GM23248 (cell line): ENCODE results near the gene CPA2. TPM values are rescaled to one million over a fixed set of nuclear protein-coding genes. Genes with fewer than 3 reads are reported as not detected.

Experiments used
- DNase-seq: peaks from one replicate; pipeline ENCODE4 v3.0.0-alpha.2; 2015
- H2AFZ ChIP-seq: fragments of 200-600 bp; sonication (generic); 2 replicates; pipeline ENCODE4 v1.6.1; 2016; ENCODE audit warnings: antibody characterized with exemption
- H3F3A ChIP-seq: fragments of 200-600 bp; sonication (generic); 2 replicates; pipeline ENCODE4 v1.6.1; 2016; ENCODE audit warnings: mild to moderate bottlenecking, antibody characterized with exemption, mixed run types; ENCODE audit not compliant: insufficient read depth
- H3K27ac ChIP-seq: fragments of 200-600 bp; sonication (generic); 2 replicates; pipeline ENCODE4 v1.5.1; 2016; ENCODE audit warnings: mild to moderate bottlenecking
- H3K27me3 ChIP-seq: fragments of 200-600 bp; sonication (generic); replicated peaks from 2 replicates; pipeline ENCODE4 v1.6.1; 2016; ENCODE audit warnings: mild to moderate bottlenecking; ENCODE audit not compliant: insufficient read depth
- H3K36me3 ChIP-seq: fragments of 200-600 bp; sonication (generic); 2 replicates; pipeline ENCODE4 v1.6.1; 2016; ENCODE audit warnings: low read depth, mild to moderate bottlenecking
- H3K4me1 ChIP-seq: fragments of 200-600 bp; sonication (generic); 2 replicates; pipeline ENCODE4 v1.6.1; 2016; ENCODE audit warnings: mild to moderate bottlenecking; ENCODE audit not compliant: insufficient read depth
- H3K4me2 ChIP-seq: fragments of 200-600 bp; sonication (generic); one replicate; pipeline ENCODE4 v1.6.1; 2016; ENCODE audit warnings: mild to moderate bottlenecking; ENCODE audit not compliant: unreplicated experiment
- H3K4me3 ChIP-seq: fragments of 200-600 bp; sonication (generic); 2 replicates; pipeline ENCODE4 v1.5.1; 2016; ENCODE audit warnings: mild to moderate bottlenecking
- H3K79me2 ChIP-seq: fragments of 200-600 bp; sonication (generic); 2 replicates; pipeline ENCODE4 v1.6.1; 2016; ENCODE audit warnings: mild to moderate bottlenecking; ENCODE audit not compliant: insufficient read depth
- H3K9ac ChIP-seq: fragments of 200-600 bp; sonication (generic); 2 replicates; pipeline ENCODE4 v1.6.1; 2016; ENCODE audit warnings: mild to moderate bottlenecking
- H3K9me2 ChIP-seq: fragments of 200-600 bp; sonication (generic); 2 replicates; pipeline ENCODE4 v1.6.1; 2016; ENCODE audit warnings: mixed run types, mild to moderate bottlenecking, moderate library complexity; ENCODE audit not compliant: insufficient read depth
- H3K9me3 ChIP-seq: fragments of 200-600 bp; sonication (generic); one replicate; pipeline ENCODE4 v1.6.1; 2017; ENCODE audit warnings: low read depth
- H4K20me1 ChIP-seq: fragments of 200-600 bp; sonication (generic); 2 replicates; pipeline ENCODE4 v1.6.0; 2016; ENCODE audit not compliant: insufficient read depth
- EZH2 ChIP-seq: fragments of 200-600 bp; sonication (generic); IDR thresholded peaks from 2 replicates; pipeline ENCODE4 v1.6.1; 2018; ENCODE audit warnings: antibody characterized with exemption, mild to moderate bottlenecking; ENCODE audit not compliant: insufficient read depth, poor library complexity, severe bottlenecking
- EZH2phosphoT487 ChIP-seq: fragments of 200-600 bp; sonication (generic); IDR thresholded peaks from 2 replicates; pipeline ENCODE4 v1.6.1; 2018; ENCODE audit warnings: antibody characterized with exemption, moderate library complexity, mild to moderate bottlenecking, low read depth; ENCODE audit not compliant: insufficient read depth
- WGBS, 2 experiments: methylation state at CpG; one replicate each; pipeline ENCODE4 v1.1.6; 2015 to 2017; ENCODE audit warnings: low lambda C conversion rate in 2 of 2, low coverage in 1 of 2; ENCODE audit errors: missing lambda C conversion rate in 2 of 2; 5-methylcytosine and 5-hydroxymethylcytosine counted together
- in situ Hi-C: fragments of 300-500 bp; cut with MboI; formaldehyde crosslinking; loops from 2 replicates; pipeline ENCODE4 v1.15.0; 2020
- polyA plus RNA-seq: library from polyadenylated mRNA; unstranded; fragments of >200 nt; fragmentation: Nextera tagmentation; extraction: Ambion mirVana; gene quantifications from 2 replicates; pipeline ENCODE4 v1.2.1, GENCODE V29; 2016
- total RNA-seq: library from RNA; depleted of rRNA; stranded (reverse); fragments of >200 nt; shearing (Covaris generic); gene quantifications from 2 replicates; pipeline ENCODE4 v1.2.3, GENCODE V29; 2014; rRNA removed

CPA2 gene
- total RNA-seq (not detected in 2 replicates), polyA plus RNA-seq (not detected in 2 replicates)

- Histone ChIP-seq H3K27ac (no peak within 1 kb of the TSS), H2AFZ (no peak within 1 kb of the TSS; the same call in 1 of the 2 replicates), H3K9ac (no peak within 1 kb of the TSS), H4K20me1 (no peaks in the 10 kb centered on the region), H3K79me2 (no peaks in the 10 kb centered on the region), H3K9me3 (no peaks in the 10 kb centered on the region), H3K4me2 (no peak within 1 kb of the TSS), H3K36me3 (no peaks in the 10 kb centered on the region), H3F3A (no peaks in the 10 kb centered on the region), H3K27me3 (peaks cover 3% of the 10 kb centered on the region; the same call in 1 of the 2 replicates), H3K4me3 (no peak within 1 kb of the TSS), H3K4me1 (no peaks in the 10 kb centered on the region), H3K9me2 (no peaks in the 10 kb centered on the region)
- WGBS, 2 experiments: 82 to 91% methylated on average over 3 of the region's 3 CpGs
- TF ChIP-seq EZH2 (no peak), EZH2phosphoT487 (no peak)
- in situ Hi-C loops: no loop called here
- no peak for DNase-seq
Measured at GRCh38 chr7:130266258-130266960, at the start of gene CPA2. TSS of gene CPA2 (plus strand) at chr7:130266863. CDS start at chr7:130266882, 19 bp downstream.

GRCh38 chr7:130218806-130219620, 47.6 kb upstream of the CPA2 start:
- H3F3A ChIP-seq: no peaks in the 10 kb centered on the region
- H3K27me3 ChIP-seq: no peaks in the 10 kb centered on the region; the same call in 1 of the 2 replicates
- no peak overlapping the region for H3K4me2 ChIP-seq
- H3K36me3 ChIP-seq: no peaks in the 10 kb centered on the region
- TF ChIP-seq EZH2phosphoT487 (no peak), EZH2 (no peak)
- H3K27ac ChIP-seq: no peak overlapping the region
- in situ Hi-C loops: no loop called here
- no peaks in the 10 kb centered on the region for H3K4me1 ChIP-seq
- H2AFZ ChIP-seq: no peak overlapping the region
- H3K9me2 ChIP-seq: no peaks in the 10 kb centered on the region
- no peaks in the 10 kb centered on the region for H3K79me2 ChIP-seq
- 55 to 80% methylated on average over 3 to 5 of the region's 5 CpGs for WGBS, 2 experiments
- H3K9me3 ChIP-seq: no peaks in the 10 kb centered on the region
- no peak overlapping the region for H3K9ac ChIP-seq
- no peak overlapping the region for H3K4me3 ChIP-seq
- H4K20me1 ChIP-seq: no peaks in the 10 kb centered on the region
- DNase-seq: no peak

- no peaks in the 10 kb centered on the region for H4K20me1 ChIP-seq
- H3K27me3 ChIP-seq: no peaks in the 10 kb centered on the region; the same call in 1 of the 2 replicates
- no peaks in the 10 kb centered on the region for H3K9me2 ChIP-seq
- WGBS, 2 experiments: 81 to 85% methylated on average over 9 of the region's 9 CpGs
- no peaks in the 10 kb centered on the region for H3K4me1 ChIP-seq
- H3F3A ChIP-seq: no peaks in the 10 kb centered on the region
- DNase-seq: no peak
- H2AFZ ChIP-seq: no peak overlapping the region
- in situ Hi-C loops: no loop called here
- H3K27ac ChIP-seq: no peak overlapping the region
- no peaks in the 10 kb centered on the region for H3K79me2 ChIP-seq
- no peak overlapping the region for H3K9ac ChIP-seq
- H3K4me2 ChIP-seq: no peak overlapping the region
- TF ChIP-seq EZH2phosphoT487 (no peak), EZH2 (no peak)
- no peaks in the 10 kb centered on the region for H3K36me3 ChIP-seq
- H3K9me3 ChIP-seq: no peaks in the 10 kb centered on the region
- no peak overlapping the region for H3K4me3 ChIP-seq
Measured at GRCh38 chr7:130219871-130220270, 46.8 kb upstream of the CPA2 start.

- WGBS, 2 experiments: 83 to 90% methylated on average over 4 of the region's 4 CpGs
- Histone ChIP-seq H2AFZ (no peak overlapping the region), H3K27me3 (no peaks in the 10 kb centered on the region; the same call in 1 of the 2 replicates), H3K9me3 (no peaks in the 10 kb centered on the region), H3K36me3 (no peaks in the 10 kb centered on the region), H3K9me2 (no peaks in the 10 kb centered on the region), H3K4me3 (no peak overlapping the region), H3K4me2 (no peak overlapping the region), H3K9ac (no peak overlapping the region), H3K27ac (no peak overlapping the region), H4K20me1 (no peaks in the 10 kb centered on the region), H3K4me1 (no peaks in the 10 kb centered on the region), H3F3A (no peaks in the 10 kb centered on the region), H3K79me2 (no peaks in the 10 kb centered on the region)
- DNase-seq: no peak
- in situ Hi-C loops: no loop called here
- TF ChIP-seq EZH2 (no peak), EZH2phosphoT487 (no peak)
Measured at GRCh38 chr7:130221746-130222145, 44.9 kb upstream of the CPA2 start.
